Naive B cell (primary cell): ENCODE data around the gene RBFOX1. TPM values are rescaled to one million over a fixed set of nuclear protein-coding genes. Genes with fewer than 3 reads are reported as not detected.
A peak's percentile ranks its signal among the peaks of the same experiment; 100 is the strongest.

ENCODE experiments used
- ATAC-seq, 2 donors: fragments of 150-1000 bp; cut with Tn5 transposase; 2 replicates each; pipeline ENCODE4 v1.10.0; 2021; ENCODE audit warnings: low read depth in 2 of 2, mild to moderate bottlenecking in 2 of 2, moderate library complexity in 2 of 2
- DNase-seq: peaks from one replicate; pipeline ENCODE4 v3.0.0; 2022
- H3K27ac Mint-ChIP-seq, 6 donors: one replicate each; pipeline ENCODE4 v1.8.0; 2020 to 2022; ENCODE audit warnings: mild to moderate bottlenecking in 6 of 6, mixed read lengths in 6 of 6, moderate library complexity in 5 of 6, inconsistent platforms in 2 of 6
- H3K27me3 Mint-ChIP-seq, 3 donors: one replicate each; pipeline ENCODE4 v1.8.0; 2021 to 2022; ENCODE audit warnings: mixed read lengths in 3 of 3, mild to moderate bottlenecking in 1 of 3
- H3K36me3 Mint-ChIP-seq, 2 donors: one replicate each; pipeline ENCODE4 v1.8.0; 2020 to 2022; ENCODE audit warnings: mixed read lengths in 2 of 2, inconsistent platforms in 1 of 2, mild to moderate bottlenecking in 1 of 2
- H3K4me1 Mint-ChIP-seq, 3 donors: one replicate each; pipeline ENCODE4 v1.8.0; 2020 to 2022; ENCODE audit warnings: mixed read lengths in 3 of 3, inconsistent platforms in 1 of 3, mild to moderate bottlenecking in 1 of 3, moderate library complexity in 1 of 3
- H3K4me3 Mint-ChIP-seq, 8 donors: one replicate each; pipeline ENCODE4 v1.8.0; 2020 to 2022; ENCODE audit warnings: mild to moderate bottlenecking in 8 of 8, mixed read lengths in 8 of 8, moderate library complexity in 8 of 8, inconsistent platforms in 2 of 8
- H3K9me3 Mint-ChIP-seq, 7 donors: one replicate each; pipeline ENCODE4 v1.8.0; 2020 to 2022; ENCODE audit warnings: mixed read lengths in 7 of 7, mild to moderate bottlenecking in 5 of 7, inconsistent platforms in 2 of 7, moderate library complexity in 1 of 7
- polyA plus RNA-seq, 6 donors: library from polyadenylated mRNA; unstranded; fragments of 300-500 nt; fragmentation: Illumina TruSeq; gene quantifications; one replicate each; pipeline ENCODE4 v1.2.3, GENCODE V29; 2021; ENCODE audit warnings: low read depth in 6 of 6

RBFOX1 gene
- polyA plus RNA-seq, 6 donors from 2014 or later = not detected

- H3K4me3 Mint-ChIP-seq = no peak overlapping the region
- H3K4me1 Mint-ChIP-seq = peaks cover 0 to 4% (median 0%) of the 10 kb centered on the region in 3 donors
- H3K36me3 Mint-ChIP-seq = no peaks in the 10 kb centered on the region
- peaks cover 0 to 15% (median 2%) of the 10 kb centered on the region in 7 donors for H3K9me3 Mint-ChIP-seq
- peaks cover 0 to 5% (median 0%) of the 10 kb centered on the region in 3 donors for H3K27me3 Mint-ChIP-seq
- H3K27ac Mint-ChIP-seq = no peak overlapping the region
- no peak for DNase-seq
- no peak for ATAC-seq
Measured at GRCh38 chr16:7646821-7647500, 314.3 kb downstream of the RBFOX1 start.

- Mint-ChIP-seq H3K4me1 (peaks cover 0 to 4% (median 0%) of the 10 kb centered on the region in 3 donors), H3K9me3 (peaks cover 0 to 15% (median 3%) of the 10 kb centered on the region in 7 donors), H3K36me3 (no peaks in the 10 kb centered on the region), H3K4me3 (no peak overlapping the region), H3K27me3 (peaks cover 0 to 2% (median 0%) of the 10 kb centered on the region in 3 donors), H3K27ac (no peak overlapping the region)
- no peak for DNase-seq
- no peak for ATAC-seq
Measured at GRCh38 chr16:7650431-7650830, 317.8 kb downstream of the RBFOX1 start.

- Mint-ChIP-seq H3K9me3 (peaks cover 0 to 12% (median 1%) of the 10 kb centered on the region in 7 donors), H3K4me1 (peaks cover 0 to 4% (median 0%) of the 10 kb centered on the region in 3 donors), H3K27me3 (no peaks in the 10 kb centered on the region), H3K4me3 (peak overlapping the region in 1 of 8 donors; percentile 64), H3K27ac (no peak overlapping the region), H3K36me3 (no peaks in the 10 kb centered on the region)
- ATAC-seq (no peak), DNase-seq (no peak)
Measured at GRCh38 chr16:7651803-7652570, 319.3 kb downstream of the RBFOX1 start.

GRCh38 chr16:7653746-7654461 is 321.3 kb downstream of the RBFOX1 start:
- peaks cover 0 to 12% (median 4%) of the 10 kb centered on the region in 7 donors for H3K9me3 Mint-ChIP-seq
- DNase-seq (no peak), ATAC-seq (no peak)
- H3K4me1 Mint-ChIP-seq = peaks cover 0 to 4% (median 0%) of the 10 kb centered on the region in 3 donors
- H3K36me3 Mint-ChIP-seq = no peaks in the 10 kb centered on the region
- no peak overlapping the region for H3K27ac Mint-ChIP-seq
- no peak overlapping the region for H3K4me3 Mint-ChIP-seq
- no peaks in the 10 kb centered on the region for H3K27me3 Mint-ChIP-seq

GRCh38 chr16:7675628-7676027 is 343.0 kb downstream of the RBFOX1 start:
- Mint-ChIP-seq H3K36me3 (no peaks in the 10 kb centered on the region), H3K27ac (no peak overlapping the region), H3K4me3 (no peak overlapping the region), H3K27me3 (no peaks in the 10 kb centered on the region), H3K9me3 (peaks cover 0 to 5% (median 0%) of the 10 kb centered on the region in 7 donors), H3K4me1 (no peaks in the 10 kb centered on the region)
- DNase-seq = no peak
- no peak for ATAC-seq

- Mint-ChIP-seq H3K9me3 (peaks cover 0 to 5% (median 0%) of the 10 kb centered on the region in 7 donors), H3K4me3 (no peak overlapping the region), H3K4me1 (no peaks in the 10 kb centered on the region), H3K36me3 (no peaks in the 10 kb centered on the region), H3K27ac (no peak overlapping the region), H3K27me3 (no peaks in the 10 kb centered on the region)
- no peak for DNase-seq
- no peak for ATAC-seq
Measured at GRCh38 chr16:7680296-7680695, 347.7 kb downstream of the RBFOX1 start.

GRCh38 chr16:7688811-7689210 is 356.2 kb downstream of the RBFOX1 start:
- Mint-ChIP-seq H3K27ac (peak overlapping the region in 1 of 6 donors; percentile 25), H3K4me1 (no peaks in the 10 kb centered on the region), H3K27me3 (no peaks in the 10 kb centered on the region), H3K36me3 (no peaks in the 10 kb centered on the region), H3K9me3 (peaks cover 0 to 4% (median 0%) of the 10 kb centered on the region in 7 donors), H3K4me3 (no peak overlapping the region)
- DNase-seq (no peak), ATAC-seq (no peak)

GRCh38 chr16:7689234-7689633 is 356.6 kb downstream of the RBFOX1 start:
- DNase-seq (no peak), ATAC-seq (no peak)
- Mint-ChIP-seq H3K36me3 (no peaks in the 10 kb centered on the region), H3K9me3 (peaks cover 0 to 4% (median 0%) of the 10 kb centered on the region in 7 donors), H3K4me3 (no peak overlapping the region), H3K27me3 (no peaks in the 10 kb centered on the region), H3K27ac (peak overlapping the region in 1 of 6 donors; percentile 25), H3K4me1 (no peaks in the 10 kb centered on the region)

GRCh38 chr16:7691533-7691932 is 358.9 kb downstream of the RBFOX1 start:
- DNase-seq (no peak), ATAC-seq (no peak)
- no peak overlapping the region for H3K4me3 Mint-ChIP-seq
- no peak overlapping the region for H3K27ac Mint-ChIP-seq
- no peaks in the 10 kb centered on the region for H3K27me3 Mint-ChIP-seq
- no peaks in the 10 kb centered on the region for H3K4me1 Mint-ChIP-seq
- H3K36me3 Mint-ChIP-seq = no peaks in the 10 kb centered on the region
- H3K9me3 Mint-ChIP-seq = peaks cover 0 to 4% (median 2%) of the 10 kb centered on the region in 7 donors

- Mint-ChIP-seq H3K27me3 (no peaks in the 10 kb centered on the region), H3K4me3 (no peak overlapping the region), H3K36me3 (no peaks in the 10 kb centered on the region), H3K4me1 (no peaks in the 10 kb centered on the region), H3K9me3 (peaks cover 1 to 15% (median 8%) of the 10 kb centered on the region in 7 donors), H3K27ac (no peak overlapping the region)
- DNase-seq (no peak), ATAC-seq (no peak)
Measured at GRCh38 chr16:7703672-7704071, 371.0 kb downstream of the RBFOX1 start.

- Mint-ChIP-seq H3K4me3 (no peak overlapping the region), H3K9me3 (peaks cover 5 to 22% (median 14%) of the 10 kb centered on the region in 7 donors), H3K27me3 (no peaks in the 10 kb centered on the region), H3K36me3 (no peaks in the 10 kb centered on the region), H3K27ac (no peak overlapping the region), H3K4me1 (no peaks in the 10 kb centered on the region)
- ATAC-seq (no peak), DNase-seq (no peak)
Measured at GRCh38 chr16:7705885-7706284, 373.2 kb downstream of the RBFOX1 start.

- H3K4me1 Mint-ChIP-seq = no peaks in the 10 kb centered on the region
Measured at GRCh38 chr16:7709186-7709585, 376.5 kb downstream of the RBFOX1 start.

GRCh38 chr16:7713244-7713643 is 380.6 kb downstream of the RBFOX1 start:
- no peaks in the 10 kb centered on the region for H3K36me3 Mint-ChIP-seq
- no peak for ATAC-seq
- no peaks in the 10 kb centered on the region for H3K4me1 Mint-ChIP-seq
- no peak overlapping the region for H3K27ac Mint-ChIP-seq
- H3K9me3 Mint-ChIP-seq = peaks cover 3 to 12% (median 6%) of the 10 kb centered on the region in 7 donors
- DNase-seq = no peak
- no peak overlapping the region for H3K4me3 Mint-ChIP-seq
- H3K27me3 Mint-ChIP-seq = no peaks in the 10 kb centered on the region

More at GRCh38 chr16:7709186-7709585, 376.5 kb downstream of the RBFOX1 start:
- H3K36me3 Mint-ChIP-seq = no peaks in the 10 kb centered on the region
- no peak for DNase-seq
- no peak for ATAC-seq
- peak overlapping the region in 1 of 8 donors; percentile 19 for H3K4me3 Mint-ChIP-seq
- peaks cover 5 to 22% (median 14%) of the 10 kb centered on the region in 7 donors for H3K9me3 Mint-ChIP-seq
- no peaks in the 10 kb centered on the region for H3K27me3 Mint-ChIP-seq
- H3K27ac Mint-ChIP-seq = no peak overlapping the region
